Neuron (in vitro differentiated cells): ENCODE data around the gene SYNC.
A peak's percentile ranks its signal among the peaks of the same experiment; 100 is the strongest.
"Not testable (repeated sequence)": the region's sequence is repeated elsewhere in the genome, so short reads cannot be mapped to it uniquely, and the experiment has no call there.

Experiments
- H2AFZ ChIP-seq: one replicate; pipeline ENCODE4 v1.6.1; 2013; ENCODE audit warnings: low read depth, mild to moderate bottlenecking, inconsistent platforms, low read length, moderate library complexity
- H3K27me3 ChIP-seq: one replicate; pipeline ENCODE4 v1.6.1; 2013; ENCODE audit warnings: low read length; ENCODE audit not compliant: insufficient read depth
- H3K36me3 ChIP-seq: one replicate; pipeline ENCODE4 v1.6.1; 2013; ENCODE audit warnings: low read length; ENCODE audit not compliant: insufficient read depth
- H3K4me1 ChIP-seq: one replicate; pipeline ENCODE4 v1.6.1; 2013; ENCODE audit warnings: low read length; ENCODE audit not compliant: insufficient read depth
- H3K4me3 ChIP-seq: 2 replicates; pipeline ENCODE4 v1.5.1; 2013; ENCODE audit warnings: mild to moderate bottlenecking, low read length, moderate library complexity
- H3K9me3 ChIP-seq: one replicate; pipeline ENCODE4 v1.6.1; 2013; ENCODE audit warnings: low read length

Gene SYNC

DNA sequence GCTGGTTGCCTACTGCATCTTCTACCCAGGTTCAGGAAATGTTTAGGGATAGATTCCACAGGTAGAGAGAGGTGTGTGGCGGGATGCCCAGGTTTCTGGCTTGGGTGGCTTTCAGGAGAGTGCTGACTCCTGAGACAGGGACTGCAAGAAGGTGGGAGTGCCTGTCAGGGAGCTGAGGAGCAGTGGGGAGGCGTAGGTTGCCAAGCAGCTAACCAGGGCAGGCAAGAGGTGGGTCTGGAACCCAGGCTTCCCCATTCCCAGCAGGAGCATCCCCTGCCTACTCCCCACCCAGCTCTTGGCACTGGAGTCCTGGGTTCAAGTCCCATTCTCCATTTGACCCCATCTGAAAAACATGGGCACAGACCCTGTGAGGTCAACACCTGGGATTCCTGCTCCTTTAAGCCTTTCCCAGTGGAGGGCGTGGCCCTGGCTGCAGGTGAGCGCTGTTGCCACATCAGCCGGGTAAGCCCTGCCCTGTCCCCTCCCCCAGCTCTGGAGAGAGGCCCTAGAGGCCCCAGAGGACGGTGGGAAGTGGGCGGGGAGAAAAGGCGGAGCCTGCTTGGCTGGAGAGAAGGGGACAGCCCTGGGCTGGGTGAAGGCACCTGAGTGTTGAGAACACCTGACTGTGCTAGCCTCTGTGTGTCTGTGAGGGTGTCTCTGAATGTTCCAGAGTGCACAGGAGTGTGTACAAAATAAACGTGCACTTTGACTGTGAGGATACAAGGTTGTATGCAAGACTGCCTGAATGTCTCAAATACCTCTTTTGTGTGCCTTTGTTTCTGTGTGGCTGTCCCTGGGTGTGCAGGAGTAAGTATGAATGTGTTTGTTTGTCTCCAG lies 14.0 kb upstream of the SYNC start:
- H3K27me3 ChIP-seq: peaks cover 4% of the 10 kb centered on the region
- H3K36me3 ChIP-seq: no peaks in the 10 kb centered on the region
- peak overlapping the region; percentile 3 for H3K4me3 ChIP-seq
- peak overlapping the region; percentile 19 for H2AFZ ChIP-seq
- H3K4me1 ChIP-seq: peaks cover 8% of the 10 kb centered on the region
- H3K9me3 ChIP-seq: no peaks in the 10 kb centered on the region

DNA sequence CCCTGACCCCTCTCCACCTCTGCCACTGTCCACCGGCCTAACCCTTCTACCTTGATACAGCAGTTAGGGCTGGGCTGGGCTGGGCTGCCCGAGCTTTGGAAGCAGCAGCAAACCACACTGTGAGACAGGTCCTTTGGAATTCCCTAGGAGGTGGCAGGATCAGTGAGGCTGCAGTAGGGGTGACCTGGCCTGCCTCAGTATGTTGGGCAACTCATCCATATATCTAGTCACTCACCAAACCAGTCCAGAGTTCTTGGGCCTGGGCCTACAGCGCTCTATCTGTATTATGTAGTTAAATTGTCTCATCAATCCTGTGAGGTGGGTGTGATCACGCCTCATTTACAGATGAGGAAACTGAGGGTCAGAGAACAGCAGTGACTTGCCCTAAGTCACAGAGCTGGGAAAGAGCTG lies 13.3 kb upstream of the SYNC start:
- H3K4me1 ChIP-seq: peaks cover 8% of the 10 kb centered on the region
- H2AFZ ChIP-seq: no peak overlapping the region
- H3K4me3 ChIP-seq: no peak overlapping the region
- H3K9me3 ChIP-seq: no peaks in the 10 kb centered on the region
- H3K36me3 ChIP-seq: no peaks in the 10 kb centered on the region
- peaks cover 4% of the 10 kb centered on the region for H3K27me3 ChIP-seq

DNA sequence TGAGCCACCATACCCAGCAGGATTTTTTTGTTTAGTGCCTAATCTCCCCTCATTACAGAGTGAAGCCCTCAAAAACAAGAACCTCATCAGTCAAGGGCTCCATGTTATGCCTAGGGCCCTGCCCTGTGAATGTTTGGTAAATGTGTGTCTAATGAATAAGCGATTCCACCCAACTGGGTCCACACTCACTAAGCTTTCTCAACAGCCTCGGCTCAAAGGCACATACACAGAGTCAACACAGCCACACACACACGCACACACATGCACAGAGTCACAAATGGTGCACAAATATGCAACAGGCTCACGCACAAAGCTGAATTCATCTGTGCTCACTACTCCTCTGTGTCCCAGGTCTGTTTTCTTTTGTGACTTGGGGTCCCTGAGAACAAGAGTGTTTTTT lies 11.7 kb upstream of the SYNC start:
- no peak overlapping the region for H3K4me3 ChIP-seq
- peaks cover 8% of the 10 kb centered on the region for H3K4me1 ChIP-seq
- no peak overlapping the region for H2AFZ ChIP-seq
- H3K9me3 ChIP-seq: no peaks in the 10 kb centered on the region
- no peaks in the 10 kb centered on the region for H3K36me3 ChIP-seq
- H3K27me3 ChIP-seq: peaks cover 4% of the 10 kb centered on the region

DNA sequence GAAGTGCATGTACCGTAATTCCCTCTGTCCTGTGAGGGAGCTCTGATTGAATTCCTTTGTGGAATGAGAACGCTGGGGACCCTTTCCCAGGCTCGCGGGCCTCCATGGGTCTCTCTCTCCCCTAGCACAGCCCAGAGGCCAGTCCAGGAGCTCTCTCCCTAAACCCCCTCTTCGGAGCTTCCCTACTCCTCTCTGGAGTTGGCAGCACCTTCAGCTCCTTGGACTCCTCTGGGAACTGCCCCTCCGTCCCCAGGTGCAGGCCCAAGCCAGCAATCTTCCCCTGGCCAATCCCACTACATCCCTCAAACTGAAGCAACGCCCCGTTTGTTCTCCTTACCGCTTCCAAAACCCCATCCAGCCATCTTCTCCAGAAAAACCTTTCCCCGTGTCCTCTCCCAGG lies 10.5 kb upstream of the SYNC start:
- H2AFZ ChIP-seq: no peak overlapping the region
- no peaks in the 10 kb centered on the region for H3K36me3 ChIP-seq
- H3K27me3 ChIP-seq: no peaks in the 10 kb centered on the region
- H3K4me3 ChIP-seq: no peak overlapping the region
- H3K4me1 ChIP-seq: peaks cover 8% of the 10 kb centered on the region
- H3K9me3 ChIP-seq: no peaks in the 10 kb centered on the region

DNA sequence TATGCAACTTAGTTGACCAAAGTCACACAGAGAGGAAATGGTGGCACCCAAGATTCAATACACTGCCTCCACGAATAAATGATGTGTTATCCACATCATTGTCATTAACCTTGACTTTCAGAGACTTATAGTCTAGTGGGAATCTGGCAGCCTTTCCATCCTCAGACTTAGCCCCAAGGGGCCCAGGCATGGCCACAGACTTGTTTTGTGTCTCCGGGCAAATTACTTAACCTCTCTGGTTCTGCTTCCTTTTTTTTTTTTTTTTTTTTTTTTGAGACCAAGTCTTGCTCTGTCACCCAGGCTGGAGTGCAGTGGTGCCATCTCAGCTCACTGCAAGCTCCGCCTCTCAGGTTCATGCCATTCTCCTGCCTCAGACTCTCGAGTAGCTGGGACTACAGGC lies 8.7 kb upstream of the SYNC start:
- H3K4me3 ChIP-seq, H2AFZ ChIP-seq, H3K4me1 ChIP-seq, H3K27me3 ChIP-seq, H3K9me3 ChIP-seq, H3K36me3 ChIP-seq: not testable (repeated sequence)

DNA sequence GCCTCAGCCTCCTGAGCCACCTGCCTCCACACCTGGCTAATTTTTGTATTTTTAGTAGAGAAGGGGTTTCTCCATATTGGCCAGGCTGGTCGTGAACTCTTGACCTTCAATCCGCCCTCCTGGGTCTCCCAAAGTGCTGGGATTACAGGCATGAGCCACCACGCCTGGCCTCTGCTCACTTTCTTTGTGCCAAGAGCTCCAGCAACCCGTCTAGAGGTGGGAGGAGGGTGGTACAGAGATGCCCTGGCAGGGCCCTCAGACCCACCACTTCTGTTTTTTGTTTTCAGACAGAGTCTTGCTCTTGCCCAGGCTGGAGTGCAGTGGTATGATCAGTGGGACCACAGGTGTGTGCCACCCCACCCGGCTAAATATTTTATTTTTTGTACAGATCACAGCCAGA lies 6.9 kb upstream of the SYNC start:
- H3K36me3 ChIP-seq: no peaks in the 10 kb centered on the region

DNA sequence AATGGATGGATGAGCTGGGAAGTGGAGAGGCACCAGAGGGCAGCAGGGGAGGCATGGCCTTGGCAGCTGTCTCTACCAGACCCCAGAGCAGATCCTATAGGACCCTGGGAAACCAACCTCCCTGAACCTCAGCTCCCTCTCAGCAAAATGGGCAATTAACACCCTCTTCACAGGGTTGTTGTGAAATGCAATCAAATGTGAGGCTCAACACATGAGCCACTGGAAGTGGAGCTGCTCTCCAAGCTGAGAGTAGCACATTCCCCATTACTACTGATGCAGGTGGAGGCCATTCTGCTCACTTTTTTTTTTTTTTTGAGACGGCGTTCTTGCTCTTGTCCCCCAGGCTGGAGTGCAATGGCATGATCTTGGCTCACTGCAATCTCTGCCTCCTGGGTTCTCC lies 6.5 kb upstream of the SYNC start:
- Histone ChIP-seq H3K36me3 (no peaks in the 10 kb centered on the region), H3K4me1 (no peaks in the 10 kb centered on the region), H3K27me3 (peaks cover 7% of the 10 kb centered on the region), H3K4me3 (no peak overlapping the region), H3K9me3 (no peaks in the 10 kb centered on the region), H2AFZ (no peak overlapping the region)

More for the DNA sequence above, 6.9 kb upstream of the SYNC start:
- H3K4me3 ChIP-seq: no peak overlapping the region
- H3K9me3 ChIP-seq: no peaks in the 10 kb centered on the region
- H2AFZ ChIP-seq: no peak overlapping the region
- no peaks in the 10 kb centered on the region for H3K4me1 ChIP-seq
- H3K27me3 ChIP-seq: peaks cover 4% of the 10 kb centered on the region

DNA sequence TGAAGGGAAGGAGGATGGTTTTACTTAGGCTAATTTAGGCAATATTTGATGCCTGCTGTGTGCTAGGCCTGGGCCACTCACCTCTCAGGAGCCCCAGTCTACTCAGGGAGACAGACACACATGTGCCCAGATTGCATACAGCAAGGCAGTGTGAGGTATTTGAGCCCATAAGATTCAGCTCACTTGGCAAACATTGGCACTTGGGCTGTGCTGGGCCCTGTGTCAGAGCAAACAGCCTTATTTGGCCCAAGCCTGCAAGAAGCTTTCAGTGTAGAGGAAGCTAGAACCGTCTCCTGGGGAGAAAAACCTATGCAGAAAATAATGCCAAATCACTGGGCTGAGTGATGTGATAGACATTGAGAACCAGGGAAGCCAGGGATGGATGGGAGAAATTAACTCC lies 3.9 kb upstream of the SYNC start:
- Histone ChIP-seq H3K4me3 (no peak overlapping the region), H3K9me3 (no peaks in the 10 kb centered on the region), H3K4me1 (peaks cover 15% of the 10 kb centered on the region), H2AFZ (no peak overlapping the region), H3K36me3 (no peaks in the 10 kb centered on the region), H3K27me3 (peaks cover 30% of the 10 kb centered on the region)

DNA sequence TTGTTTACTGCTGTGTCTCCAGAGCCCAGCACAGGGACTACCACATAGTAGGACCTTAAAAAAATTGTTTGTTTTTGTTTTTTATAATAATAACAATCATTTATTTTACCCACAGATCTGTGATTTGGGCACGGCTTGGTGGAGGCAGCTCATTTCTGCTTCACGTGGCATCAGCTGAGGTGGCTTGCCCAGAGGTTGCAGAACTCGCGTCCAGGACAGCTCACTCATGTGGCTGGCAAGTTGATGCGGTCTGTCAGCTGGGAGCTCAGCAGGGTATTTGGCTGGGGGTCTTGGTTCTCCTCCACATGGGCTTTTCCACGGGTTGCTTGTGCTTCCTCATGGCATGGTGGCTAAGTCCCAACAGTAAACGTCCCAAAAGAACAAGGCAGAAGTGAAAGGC lies 2.9 kb upstream of the SYNC start:
- no peak overlapping the region for H3K4me3 ChIP-seq
- H3K36me3 ChIP-seq: no peaks in the 10 kb centered on the region
- peaks cover 34% of the 10 kb centered on the region for H3K27me3 ChIP-seq
- H3K9me3 ChIP-seq: no peaks in the 10 kb centered on the region
- no peak overlapping the region for H2AFZ ChIP-seq
- H3K4me1 ChIP-seq: peaks cover 15% of the 10 kb centered on the region

DNA sequence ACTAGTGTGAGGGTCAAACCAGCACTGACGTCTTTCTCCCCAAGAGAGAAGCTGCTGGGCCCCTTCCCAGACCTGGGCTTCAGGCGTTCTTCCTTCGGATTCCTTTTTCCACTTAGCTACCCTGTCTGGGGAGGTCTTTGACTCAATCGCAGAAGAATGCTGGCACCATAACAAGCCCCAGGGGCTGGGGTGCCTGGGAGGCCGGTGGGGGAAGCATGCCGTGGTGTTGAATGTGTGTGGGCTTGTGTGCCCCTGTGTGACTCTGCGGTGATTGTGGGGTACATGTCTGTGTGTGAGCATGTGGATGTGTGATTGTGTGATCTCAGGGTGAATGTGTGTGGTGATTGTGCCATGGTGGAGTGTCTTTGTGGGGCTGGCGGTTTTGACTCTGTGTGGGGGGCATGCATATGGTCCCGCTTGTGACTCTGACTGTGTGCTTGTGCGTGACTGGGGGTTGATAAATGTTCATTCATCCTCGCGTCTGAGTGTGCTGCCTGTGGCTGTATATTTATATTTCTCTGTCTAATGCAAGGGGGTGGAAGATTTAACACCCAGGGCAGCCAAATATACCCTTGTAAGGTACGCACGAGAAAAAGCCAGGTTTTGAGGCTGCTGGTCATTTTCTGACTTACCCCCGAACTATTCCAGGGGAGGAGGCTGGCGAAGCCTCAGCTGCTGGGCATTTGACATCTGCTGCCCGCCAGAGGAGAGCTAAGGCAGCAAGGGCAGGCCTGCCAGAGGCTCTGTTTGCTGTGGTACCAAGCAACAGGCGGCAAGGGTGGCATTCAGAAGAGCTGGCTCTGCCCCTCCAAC lies 1.1 kb upstream of the SYNC start:
- H3K27me3 ChIP-seq: peaks cover 34% of the 10 kb centered on the region
- no peaks in the 10 kb centered on the region for H3K36me3 ChIP-seq
- peaks cover 15% of the 10 kb centered on the region for H3K4me1 ChIP-seq
- H3K9me3 ChIP-seq: no peaks in the 10 kb centered on the region
- no peak overlapping the region for H3K4me3 ChIP-seq
- no peak overlapping the region for H2AFZ ChIP-seq

DNA sequence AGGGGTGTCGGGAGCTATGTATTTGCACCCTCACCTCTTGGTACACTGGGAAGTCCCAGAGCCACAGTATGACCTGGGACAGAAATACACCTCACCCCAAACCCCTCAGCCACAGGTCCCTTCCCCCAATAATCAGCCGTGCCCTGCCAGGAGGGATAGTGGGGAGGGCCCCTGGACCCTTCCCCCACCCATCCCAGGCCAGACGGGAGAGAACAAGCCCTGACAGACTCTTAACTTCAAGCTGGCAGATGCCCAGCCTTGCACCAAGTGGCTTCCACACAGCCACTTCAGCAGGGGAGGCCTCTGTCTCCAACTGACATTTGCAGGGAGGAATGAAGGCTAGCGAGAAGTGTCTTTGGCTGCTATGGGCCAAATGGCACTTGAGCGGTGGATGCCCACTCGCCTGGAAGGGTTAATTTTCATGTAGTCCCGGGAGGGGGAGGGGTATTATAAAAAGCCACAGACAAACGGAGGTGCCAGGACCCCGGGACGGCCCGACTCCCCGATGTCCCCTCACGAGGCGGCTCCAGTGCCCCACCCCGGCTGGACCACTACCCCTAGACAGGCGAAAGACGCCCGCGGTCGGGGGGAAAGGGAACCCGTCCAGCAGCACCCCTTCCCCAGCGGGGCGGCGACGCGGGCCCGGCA lies 495 bp downstream of the SYNC start:
- H2AFZ ChIP-seq: peak overlapping the region; percentile 69
- H3K4me1 ChIP-seq: peaks cover 15% of the 10 kb centered on the region
- H3K4me3 ChIP-seq: peak overlapping the region; percentile 25
- peaks cover 34% of the 10 kb centered on the region for H3K27me3 ChIP-seq
- no peaks in the 10 kb centered on the region for H3K36me3 ChIP-seq
- H3K9me3 ChIP-seq: no peaks in the 10 kb centered on the region

DNA sequence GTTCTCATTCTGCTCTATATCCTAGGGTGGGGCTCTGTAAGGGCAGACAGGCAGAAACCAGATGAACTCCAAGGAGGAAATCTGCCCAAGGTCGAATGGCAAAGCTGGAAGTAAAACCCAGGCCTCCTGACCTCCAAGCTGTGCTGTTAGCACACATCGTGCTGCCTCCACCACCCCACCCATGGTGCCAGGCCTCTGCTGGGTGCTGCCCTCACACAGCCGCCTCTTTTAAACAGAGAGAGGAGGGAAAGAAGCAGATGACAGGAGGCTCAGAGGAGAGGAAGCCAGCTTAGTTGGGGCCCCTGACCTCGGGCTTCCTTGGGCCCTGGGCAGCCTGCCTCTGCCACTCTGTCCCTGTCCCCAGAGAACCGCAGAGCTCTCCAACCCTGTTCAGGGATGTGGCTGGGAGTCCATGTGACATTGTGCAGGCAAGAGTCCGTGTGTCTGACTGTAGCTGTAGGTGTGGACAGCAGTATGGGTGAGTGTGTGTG lies 1.1 kb downstream of the SYNC start:
- Histone ChIP-seq H3K4me1 (peaks cover 15% of the 10 kb centered on the region), H3K36me3 (no peaks in the 10 kb centered on the region), H3K27me3 (peaks cover 34% of the 10 kb centered on the region), H2AFZ (no peak overlapping the region), H3K4me3 (no peak overlapping the region), H3K9me3 (no peaks in the 10 kb centered on the region)

DNA sequence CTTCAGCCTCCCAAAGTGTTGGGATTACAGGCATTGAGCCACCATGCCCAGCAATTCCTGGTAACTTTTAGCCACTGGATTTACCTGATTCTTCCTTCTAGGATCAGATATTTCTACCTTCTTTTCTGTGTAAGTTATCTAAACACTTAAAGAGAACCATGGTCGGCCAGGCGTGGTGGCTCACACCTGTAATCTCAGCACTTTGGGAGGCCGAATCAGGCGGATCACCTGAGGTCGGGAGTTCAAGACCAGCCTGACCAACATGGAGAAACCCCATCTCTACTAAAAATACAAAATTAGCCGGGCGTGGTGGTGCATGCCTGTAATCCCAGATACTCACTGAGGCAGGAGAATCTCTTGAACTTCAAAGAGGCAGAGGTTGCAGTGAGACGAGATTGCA lies 5.6 kb downstream of the SYNC start:
- not testable (repeated sequence) for H3K36me3 ChIP-seq, H3K4me1 ChIP-seq, H3K27me3 ChIP-seq, H3K9me3 ChIP-seq, H3K4me3 ChIP-seq, H2AFZ ChIP-seq
